ENCODE data around the gene VSTM5. TPM values are rescaled to one million over a fixed set of nuclear protein-coding genes. Genes with fewer than 3 reads are reported as not detected.

The VSTM5 gene
- total RNA-seq, 1 experiment from 2014 or later: not detected

- H3K9ac ChIP-seq (ENCODE audit: low read length): no peak overlapping the region
- H3K4me3 ChIP-seq (replicated peaks in 1 of 2; ENCODE audit: low read depth in 1 of 2, low read length in 2 of 2): no peak overlapping the region
- no peaks in the 10 kb centered on the region for H3K9me2 ChIP-seq (ENCODE audit: insufficient read depth)
- DNase-seq (ENCODE audit: low read depth, low spot score) (no peak), ATAC-seq (no peak)
- no peaks in the 10 kb centered on the region for H4K20me1 ChIP-seq (ENCODE audit: insufficient read depth)
- H3K27me3 ChIP-seq (ENCODE audit: insufficient read depth, low read length): no peaks in the 10 kb centered on the region
- no peaks in the 10 kb centered on the region for H3K9me3 ChIP-seq (ENCODE audit: control insufficient read depth in 1 of 2, insufficient read depth in 1 of 2, low read depth in 1 of 2, low read length in 2 of 2)
- H3K36me3 ChIP-seq (ENCODE audit: control insufficient read depth in 1 of 2, insufficient read depth in 2 of 2, low read length in 2 of 2): no peaks in the 10 kb centered on the region
- ChIA-PET RAD21 (ENCODE audit: low non-redundant PET in 1 of 2, low total read pairs in 2 of 2, uncharacterized antibody in 2 of 2, unreplicated experiment in 2 of 2) (no interaction called here), POLR2A (no interaction called here), CTCF (no interaction called here)
- no peaks in the 10 kb centered on the region for H3K79me2 ChIP-seq (ENCODE audit: insufficient read depth, low read length)
- no peak overlapping the region for H3K4me2 ChIP-seq (ENCODE audit: low read length)
- TF ChIP-seq EGR1 (IDR thresholded peaks at IDR 0.05; ENCODE audit: low read depth): no peak
- TF ChIP-seq ZBTB33 (IDR thresholded peaks at IDR 0.05; ENCODE audit: extremely low read depth, insufficient replicate concordance, low read length): no peak
- TF ChIP-seq YY1 (IDR thresholded peaks at IDR 0.05; ENCODE audit: extremely low read depth, insufficient replicate concordance, low read depth, low read length): no peak
- no peak for TF ChIP-seq ZNF274 (IDR thresholded peaks at IDR 0.05; ENCODE audit: low read depth, low read length)
- no peak for TF ChIP-seq EZH2 (IDR thresholded peaks at IDR 0.05)
- no peak for TF ChIP-seq POLR2AphosphoS5 (IDR thresholded peaks at IDR 0.05; ENCODE audit: low read depth, low read length)
- intact Hi-C loops (cut with micrococcal nuclease): no loop called here
- no peak overlapping the region for H2AFZ ChIP-seq (ENCODE audit: low read depth, low read length, poor library complexity, severe bottlenecking)
- no peak overlapping the region for H3K27ac ChIP-seq (ENCODE audit: low read depth, low read length)
- no TSS peak for BruUV-seq (replicated peaks)
- H3K4me1 ChIP-seq (ENCODE audit: control insufficient read depth in 1 of 2, insufficient read depth in 2 of 2, low read length in 2 of 2): peaks cover 0 to 15% of the 10 kb centered on the region in 2 experiments; a peak in 1 of 4 replicates
These were observed 1.2 kb downstream of the VSTM5 start for GRCh38 chr11:93849201-93849600.

- Histone ChIP-seq H3K9me3 (ENCODE audit: control insufficient read depth in 1 of 2, insufficient read depth in 1 of 2, low read depth in 1 of 2, low read length in 2 of 2) (no peaks in the 10 kb centered on the region), H2AFZ (ENCODE audit: low read depth, low read length, poor library complexity, severe bottlenecking) (no peak overlapping the region), H3K4me1 (ENCODE audit: control insufficient read depth in 1 of 2, insufficient read depth in 2 of 2, low read length in 2 of 2) (peaks cover 0 to 35% of the 10 kb centered on the region in 2 experiments; a peak in 2 of 4 replicates), H3K9me2 (ENCODE audit: insufficient read depth) (no peaks in the 10 kb centered on the region), H3K4me2 (ENCODE audit: low read length) (no peak overlapping the region), H3K27me3 (ENCODE audit: insufficient read depth, low read length) (no peaks in the 10 kb centered on the region), H3K4me3 (replicated peaks in 1 of 2; ENCODE audit: low read depth in 1 of 2, low read length in 2 of 2) (no peak overlapping the region), H3K36me3 (ENCODE audit: control insufficient read depth in 1 of 2, insufficient read depth in 2 of 2, low read length in 2 of 2) (no peaks in the 10 kb centered on the region), H3K27ac (ENCODE audit: low read depth, low read length) (no peak overlapping the region), H4K20me1 (ENCODE audit: insufficient read depth) (no peaks in the 10 kb centered on the region), H3K9ac (ENCODE audit: low read length) (no peak overlapping the region), H3K79me2 (ENCODE audit: insufficient read depth, low read length) (no peaks in the 10 kb centered on the region)
- ChIA-PET RAD21 (ENCODE audit: low non-redundant PET in 1 of 2, low total read pairs in 2 of 2, uncharacterized antibody in 2 of 2, unreplicated experiment in 2 of 2) (no interaction called here), POLR2A (no interaction called here), CTCF (no interaction called here)
- no peak for DNase-seq (ENCODE audit: low read depth, low spot score)
- ATAC-seq: no peak
- TF ChIP-seq RAD21 (IDR thresholded peaks at IDR 0.05; ENCODE audit: low read depth) (no peak), ZBTB33 (IDR thresholded peaks at IDR 0.05; ENCODE audit: extremely low read depth, insufficient replicate concordance, low read length) (no peak), SIN3A (IDR thresholded peaks at IDR 0.05; ENCODE audit: low read depth) (no peak), ZNF274 (IDR thresholded peaks at IDR 0.05; ENCODE audit: low read depth, low read length) (no peak)
- intact Hi-C loops (cut with micrococcal nuclease): no loop called here
- no TSS peak for BruUV-seq (replicated peaks)
These were observed 4.0 kb downstream of the VSTM5 start for GRCh38 chr11:93846411-93846810.

All from HCT116 (cell line).